Measurements from ENCODE around the gene SMYD3.

Gene SMYD3

DNA sequence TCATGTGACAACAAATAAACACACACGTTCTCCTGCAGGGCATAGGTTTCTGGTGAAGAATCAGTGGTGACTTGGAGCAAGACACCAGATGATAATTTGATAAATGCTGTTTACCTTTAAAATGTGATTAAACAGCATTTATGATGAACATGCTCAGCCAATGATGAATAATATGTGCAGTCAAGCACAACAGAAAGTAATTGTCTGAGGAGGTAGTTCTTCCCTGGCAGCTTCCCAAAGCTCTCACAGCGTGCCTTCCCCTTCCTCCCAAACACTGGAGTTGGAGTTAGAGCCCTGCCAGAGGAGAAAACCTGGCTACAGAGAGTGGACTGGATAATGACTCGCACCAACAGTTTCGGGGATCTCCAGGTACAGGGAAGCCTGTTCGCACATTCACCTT lies 463.5 kb downstream of the SMYD3 start:
- 0 out of 2 replicates have a peak overlapping the region, but pooled peaks have one; percentile 24 for H3K27ac ChIP-seq

DNA sequence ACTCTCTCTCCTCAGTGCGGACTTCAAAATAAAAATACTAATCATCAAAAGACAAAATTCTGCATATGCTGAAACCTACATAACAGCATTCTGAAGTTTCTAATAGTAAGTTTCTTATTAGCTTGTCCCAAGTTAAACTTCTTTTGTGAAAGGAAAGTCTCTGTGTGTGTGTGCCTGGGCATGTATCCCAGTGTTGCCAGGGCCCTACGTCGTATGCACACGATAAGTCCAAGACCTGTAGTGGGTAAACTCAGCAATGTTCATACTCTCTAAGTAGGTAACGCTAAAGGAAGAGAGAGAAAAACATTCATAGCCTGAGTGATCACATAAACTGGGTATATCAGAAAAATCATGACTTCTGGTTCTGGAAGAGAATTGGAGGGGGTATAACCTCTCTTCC lies 465.7 kb downstream of the SMYD3 start:
- H3K27ac ChIP-seq = no peak overlapping the region
- TF ChIP-seq ZFX (IDR thresholded peaks at IDR 0.05) = no peak
- TF ChIP-seq, protein P1, sequence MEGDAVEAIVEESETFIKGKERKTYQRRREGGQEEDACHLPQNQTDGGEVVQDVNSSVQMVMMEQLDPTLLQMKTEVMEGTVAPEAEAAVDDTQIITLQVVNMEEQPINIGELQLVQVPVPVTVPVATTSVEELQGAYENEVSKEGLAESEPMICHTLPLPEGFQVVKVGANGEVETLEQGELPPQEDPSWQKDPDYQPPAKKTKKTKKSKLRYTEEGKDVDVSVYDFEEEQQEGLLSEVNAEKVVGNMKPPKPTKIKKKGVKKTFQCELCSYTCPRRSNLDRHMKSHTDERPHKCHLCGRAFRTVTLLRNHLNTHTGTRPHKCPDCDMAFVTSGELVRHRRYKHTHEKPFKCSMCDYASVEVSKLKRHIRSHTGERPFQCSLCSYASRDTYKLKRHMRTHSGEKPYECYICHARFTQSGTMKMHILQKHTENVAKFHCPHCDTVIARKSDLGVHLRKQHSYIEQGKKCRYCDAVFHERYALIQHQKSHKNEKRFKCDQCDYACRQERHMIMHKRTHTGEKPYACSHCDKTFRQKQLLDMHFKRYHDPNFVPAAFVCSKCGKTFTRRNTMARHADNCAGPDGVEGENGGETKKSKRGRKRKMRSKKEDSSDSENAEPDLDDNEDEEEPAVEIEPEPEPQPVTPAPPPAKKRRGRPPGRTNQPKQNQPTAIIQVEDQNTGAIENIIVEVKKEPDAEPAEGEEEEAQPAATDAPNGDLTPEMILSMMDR (conservative IDR thresholded peaks at IDR 0.05) = no peak

More for the DNA sequence above, 463.5 kb downstream of the SMYD3 start:
- no peak for TF ChIP-seq ZFX (IDR thresholded peaks at IDR 0.05)
- TF ChIP-seq, protein P1 (conservative IDR thresholded peaks at IDR 0.05) = no peak

DNA sequence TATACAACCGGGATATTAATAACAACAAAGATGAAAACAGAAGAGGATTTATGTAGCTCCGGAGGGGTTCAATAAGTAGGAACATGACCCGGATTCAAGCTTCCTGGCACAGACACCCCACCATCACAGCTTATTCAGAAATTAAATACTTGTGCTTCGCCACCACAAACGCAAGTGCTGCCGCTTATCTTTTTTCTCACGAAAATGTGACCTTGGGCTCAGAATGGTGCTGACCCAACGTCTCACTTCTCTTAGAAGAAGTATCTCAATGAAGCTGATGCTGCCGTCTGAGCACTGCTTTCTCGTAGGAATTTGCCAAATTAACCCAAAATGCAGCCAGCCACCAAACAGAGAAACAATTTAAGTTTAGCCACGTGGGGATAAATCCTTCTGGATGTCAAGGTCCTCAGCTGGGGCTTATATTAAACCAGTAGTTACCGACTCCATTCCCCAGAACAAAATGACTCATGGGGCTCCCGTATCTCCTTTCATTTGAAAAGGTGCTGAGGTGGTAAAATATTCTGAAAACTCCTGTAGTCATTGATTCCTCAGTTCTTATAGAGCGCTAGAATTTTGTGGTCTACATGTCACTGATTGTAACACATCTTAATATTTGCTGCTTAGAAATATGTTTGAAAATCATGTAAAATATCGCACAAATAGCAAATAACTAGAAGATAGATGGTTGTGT lies 466.7 kb downstream of the SMYD3 start:
- H3K27ac ChIP-seq = no peak overlapping the region
- TF ChIP-seq, protein P1 (conservative IDR thresholded peaks at IDR 0.05) = no peak
- no peak for TF ChIP-seq ZFX (IDR thresholded peaks at IDR 0.05)

DNA sequence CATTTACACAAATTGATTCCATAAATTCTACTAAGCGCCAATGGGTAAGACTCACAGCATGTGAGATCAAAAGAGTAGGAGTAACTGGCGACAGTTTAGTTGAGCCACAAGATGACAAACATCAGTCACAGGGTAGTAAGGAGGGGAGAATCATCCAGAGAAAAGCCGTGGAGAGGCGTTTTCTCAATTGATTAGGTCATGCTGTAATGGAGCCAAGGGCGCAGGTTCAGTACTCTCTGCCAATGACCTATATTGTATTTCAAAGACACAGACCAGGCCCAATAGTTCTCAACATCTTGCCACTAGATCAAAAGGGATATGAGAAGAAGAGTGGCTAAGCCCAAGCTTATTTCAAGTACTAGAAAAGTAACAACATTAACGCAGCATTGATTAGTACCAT lies 467.5 kb downstream of the SMYD3 start:
- TF ChIP-seq ZFX (IDR thresholded peaks at IDR 0.05) = no peak
- TF ChIP-seq, protein P1 (conservative IDR thresholded peaks at IDR 0.05) = no peak
- no peak overlapping the region for H3K27ac ChIP-seq

DNA sequence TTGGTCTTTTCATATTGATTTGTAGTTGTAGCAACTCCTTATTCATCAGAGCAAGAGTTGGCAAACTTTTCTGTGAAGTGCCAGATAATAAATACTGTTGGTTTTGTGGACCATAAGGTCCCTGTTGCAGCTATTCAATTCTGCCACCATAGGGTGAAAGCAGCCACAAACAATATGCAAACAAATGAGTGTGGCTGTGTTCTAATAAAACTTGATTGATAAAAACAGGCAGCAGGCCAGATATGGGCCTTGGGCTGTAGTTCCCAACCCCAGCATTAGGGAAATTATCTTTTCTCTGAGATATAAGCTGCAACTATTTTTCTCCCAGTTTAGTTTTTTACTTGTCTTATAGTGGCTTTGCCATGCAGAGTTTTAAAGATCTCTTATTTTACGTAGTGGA lies 469.2 kb downstream of the SMYD3 start:
- TF ChIP-seq, protein P1 (conservative IDR thresholded peaks at IDR 0.05) = no peak; the same call in 1 of the 2 replicates
- no peak for TF ChIP-seq ZFX (IDR thresholded peaks at IDR 0.05)

DNA sequence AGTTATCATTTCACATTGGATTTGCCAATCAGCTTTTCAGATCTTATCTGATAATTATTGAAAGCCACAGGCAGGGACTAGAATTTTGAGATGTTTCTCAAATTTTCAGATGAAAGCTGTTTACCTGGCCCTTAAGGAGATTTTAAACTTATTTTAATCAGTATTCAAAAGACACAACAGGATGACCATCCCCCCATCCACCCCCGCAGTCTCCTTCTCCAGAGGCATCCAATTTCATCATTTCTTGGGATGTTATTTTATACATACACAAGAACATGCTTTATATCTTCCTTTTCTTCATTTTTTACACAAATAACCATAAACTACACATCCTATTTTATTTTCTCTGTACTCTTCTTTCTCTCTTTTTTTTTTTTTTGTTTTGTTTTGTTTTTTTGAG lies 470.9 kb downstream of the SMYD3 start:
- H3K27ac ChIP-seq = no peak overlapping the region
- no peak for TF ChIP-seq ZFX (IDR thresholded peaks at IDR 0.05)

More for the DNA sequence above, 469.2 kb downstream of the SMYD3 start:
- H3K27ac ChIP-seq = no peak overlapping the region

DNA sequence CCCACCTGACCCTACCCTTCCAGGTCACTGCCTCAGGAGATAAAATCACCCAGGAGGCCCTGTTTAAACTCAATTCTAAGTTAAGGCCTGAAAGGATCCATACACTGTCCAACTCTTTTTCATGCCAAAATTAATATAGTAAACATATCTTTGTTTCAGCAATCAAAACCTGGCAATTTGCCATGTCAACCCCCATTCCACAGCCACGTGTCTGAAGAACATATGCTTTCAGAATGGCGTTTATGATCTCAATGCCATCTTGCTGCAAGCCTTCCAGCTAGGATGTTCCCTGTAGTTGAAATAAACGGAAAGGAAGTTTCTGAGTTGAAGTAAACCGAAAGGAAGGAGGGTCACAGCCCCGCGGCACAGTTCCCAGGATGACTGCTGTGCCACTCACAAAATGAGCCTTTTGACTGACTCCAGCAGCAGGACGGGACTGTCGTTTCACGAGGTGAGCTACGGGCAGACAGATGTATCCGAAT lies 472.0 kb downstream of the SMYD3 start:
- no peak overlapping the region for H3K27ac ChIP-seq
- TF ChIP-seq, protein P1 (conservative IDR thresholded peaks at IDR 0.05) = no peak
- TF ChIP-seq ZFX (IDR thresholded peaks at IDR 0.05) = no peak

DNA sequence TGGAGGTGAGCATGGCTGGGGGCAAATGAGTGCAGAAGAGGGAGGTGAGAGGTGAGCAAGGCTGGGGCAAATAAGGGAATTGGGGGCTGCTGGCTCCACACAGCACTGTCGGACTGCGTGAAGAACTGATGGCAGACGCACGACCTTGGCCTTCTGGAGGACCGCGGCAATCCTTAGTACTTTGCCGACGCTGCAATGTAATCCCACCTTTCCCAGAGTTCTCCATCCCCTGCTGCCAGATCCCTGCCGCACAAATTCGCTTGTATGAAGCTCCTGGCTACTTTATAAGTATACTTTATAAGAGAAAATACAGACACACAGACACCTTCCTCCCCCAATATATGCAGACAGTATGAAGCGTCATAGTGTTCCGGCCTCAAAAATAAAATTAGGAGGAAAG lies 472.4 kb downstream of the SMYD3 start:
- no peak overlapping the region for H3K27ac ChIP-seq
- TF ChIP-seq, protein P1 (conservative IDR thresholded peaks at IDR 0.05) = no peak
- TF ChIP-seq ZFX (IDR thresholded peaks at IDR 0.05) = no peak

Data from C4-2B (cell line).